ENCODE results near the gene STRADB.

STRADB gene, protein sequence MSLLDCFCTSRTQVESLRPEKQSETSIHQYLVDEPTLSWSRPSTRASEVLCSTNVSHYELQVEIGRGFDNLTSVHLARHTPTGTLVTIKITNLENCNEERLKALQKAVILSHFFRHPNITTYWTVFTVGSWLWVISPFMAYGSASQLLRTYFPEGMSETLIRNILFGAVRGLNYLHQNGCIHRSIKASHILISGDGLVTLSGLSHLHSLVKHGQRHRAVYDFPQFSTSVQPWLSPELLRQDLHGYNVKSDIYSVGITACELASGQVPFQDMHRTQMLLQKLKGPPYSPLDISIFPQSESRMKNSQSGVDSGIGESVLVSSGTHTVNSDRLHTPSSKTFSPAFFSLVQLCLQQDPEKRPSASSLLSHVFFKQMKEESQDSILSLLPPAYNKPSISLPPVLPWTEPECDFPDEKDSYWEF

DNA sequence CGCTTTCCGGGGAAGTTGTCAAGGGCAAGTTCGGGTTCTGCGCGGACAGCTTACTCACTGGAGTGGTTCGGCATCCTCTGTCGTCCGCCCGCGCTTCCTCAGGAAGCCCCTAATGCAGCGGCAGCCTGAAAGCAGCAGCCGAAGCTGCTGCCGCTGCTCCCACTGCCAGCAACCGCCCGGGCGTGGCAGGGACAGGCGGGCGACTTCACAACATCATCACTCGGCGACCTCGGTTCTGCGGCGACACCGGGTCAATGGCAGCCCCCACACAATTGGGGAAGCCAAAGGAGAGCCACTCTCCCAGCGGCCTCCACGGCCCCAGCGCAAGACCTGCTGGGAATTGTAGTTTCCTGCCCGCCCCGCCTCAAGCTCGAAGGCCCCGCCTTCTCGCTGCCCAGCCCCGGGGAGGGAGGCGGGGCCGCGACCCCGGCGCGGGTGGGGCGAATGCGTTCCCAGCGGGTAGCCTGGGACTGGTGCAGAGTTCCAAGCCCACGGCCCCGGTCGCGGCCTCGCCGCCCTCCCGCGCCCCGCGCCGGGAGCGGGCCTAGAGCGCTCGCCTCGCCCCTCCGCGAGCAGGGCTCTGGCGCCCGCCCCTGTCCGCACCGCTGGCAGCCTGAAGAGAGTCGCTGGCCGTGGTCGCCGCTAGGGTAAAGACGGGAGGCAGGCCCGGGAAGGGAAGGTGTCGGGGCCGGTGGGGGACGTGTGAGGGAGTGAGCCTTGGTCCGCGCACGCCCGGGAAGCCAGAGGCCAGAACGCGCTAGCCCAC is at the start of gene STRADB, which contains the start of gene TRAK2:
TSS of gene STRADB (plus strand) at position 449 of the 766 bp plus-strand sequence. CDS start 3,101 bp downstream, outside the sequence.
TSS of gene TRAK2 (minus strand) at position 167 of the 766 bp plus-strand sequence. CDS start 30,951 bp downstream, outside the sequence.
- TF ChIP-seq, protein P1, sequence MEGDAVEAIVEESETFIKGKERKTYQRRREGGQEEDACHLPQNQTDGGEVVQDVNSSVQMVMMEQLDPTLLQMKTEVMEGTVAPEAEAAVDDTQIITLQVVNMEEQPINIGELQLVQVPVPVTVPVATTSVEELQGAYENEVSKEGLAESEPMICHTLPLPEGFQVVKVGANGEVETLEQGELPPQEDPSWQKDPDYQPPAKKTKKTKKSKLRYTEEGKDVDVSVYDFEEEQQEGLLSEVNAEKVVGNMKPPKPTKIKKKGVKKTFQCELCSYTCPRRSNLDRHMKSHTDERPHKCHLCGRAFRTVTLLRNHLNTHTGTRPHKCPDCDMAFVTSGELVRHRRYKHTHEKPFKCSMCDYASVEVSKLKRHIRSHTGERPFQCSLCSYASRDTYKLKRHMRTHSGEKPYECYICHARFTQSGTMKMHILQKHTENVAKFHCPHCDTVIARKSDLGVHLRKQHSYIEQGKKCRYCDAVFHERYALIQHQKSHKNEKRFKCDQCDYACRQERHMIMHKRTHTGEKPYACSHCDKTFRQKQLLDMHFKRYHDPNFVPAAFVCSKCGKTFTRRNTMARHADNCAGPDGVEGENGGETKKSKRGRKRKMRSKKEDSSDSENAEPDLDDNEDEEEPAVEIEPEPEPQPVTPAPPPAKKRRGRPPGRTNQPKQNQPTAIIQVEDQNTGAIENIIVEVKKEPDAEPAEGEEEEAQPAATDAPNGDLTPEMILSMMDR (conservative IDR thresholded peaks at IDR 0.05), result peak; percentile 52

DNA sequence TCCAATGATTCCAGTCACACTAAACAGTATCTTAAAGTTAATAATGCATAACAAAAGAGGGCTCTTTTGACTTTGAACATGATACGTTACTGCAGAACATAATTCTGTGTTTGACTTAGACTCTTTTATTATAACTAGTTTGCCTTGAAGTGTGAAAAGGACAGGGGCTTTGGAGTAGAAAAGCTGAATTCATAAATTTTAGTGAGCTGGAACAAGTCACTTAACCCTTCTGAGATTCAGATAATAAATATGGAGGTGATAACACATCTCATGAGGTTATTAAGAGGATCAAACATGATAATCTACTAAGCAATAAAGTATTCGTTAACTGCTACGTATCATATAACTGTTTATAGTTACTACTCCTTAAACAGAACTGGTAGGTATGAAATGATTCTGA is 49.7 kb upstream of the STRADB start:
- TF ChIP-seq, protein P1 (conservative IDR thresholded peaks at IDR 0.05), result no peak

More for the DNA sequence above, at the start of gene STRADB, which contains the start of gene TRAK2:
- H3K27ac ChIP-seq, result peak within 1 kb of the TSS; percentile 86

DNA sequence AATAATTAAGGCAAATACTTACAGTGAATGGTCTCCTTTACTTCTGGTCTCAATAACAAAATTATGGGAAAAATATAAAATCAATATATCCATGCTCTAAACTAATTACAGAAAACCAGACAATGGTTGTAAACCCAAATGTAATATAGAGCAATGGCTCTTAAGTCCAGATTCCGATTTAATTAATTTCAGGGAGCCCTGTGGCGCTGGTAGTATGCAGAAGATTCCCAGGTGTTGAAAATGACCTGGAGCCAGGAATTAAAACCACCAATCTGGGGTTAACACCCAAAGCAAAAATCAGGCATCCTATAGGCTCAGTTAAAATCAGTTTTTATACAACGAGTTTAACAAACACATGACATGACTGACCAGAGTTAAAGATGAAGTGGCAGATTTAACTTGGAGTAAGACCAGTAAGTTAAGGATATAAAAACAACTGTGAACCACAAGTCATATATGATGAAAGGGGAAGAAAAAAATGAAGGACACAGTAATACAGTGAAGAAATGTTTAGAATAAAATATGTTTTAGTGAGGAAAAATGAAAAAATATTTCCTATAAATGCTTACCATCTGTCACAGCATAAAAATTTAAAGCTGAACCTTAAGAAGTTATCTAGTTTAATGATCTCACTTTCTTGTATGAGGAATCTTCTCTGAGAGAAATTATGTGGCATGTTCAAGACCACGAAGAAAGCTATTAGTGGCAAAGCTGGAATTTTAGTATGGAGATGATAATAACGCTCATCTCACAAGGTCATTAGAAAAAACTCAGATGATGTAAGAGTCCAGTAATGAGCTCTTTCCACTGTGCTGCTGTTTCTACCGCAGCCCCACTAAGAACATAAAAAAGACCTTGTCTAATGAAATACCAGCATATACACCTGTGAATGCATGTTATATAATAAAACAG is 48.6 kb upstream of the STRADB start:
- peak overlapping the region; percentile 88 for H3K27ac ChIP-seq
- TF ChIP-seq, protein P1 (conservative IDR thresholded peaks at IDR 0.05), result no peak

More for the DNA sequence above, 49.7 kb upstream of the STRADB start:
- peak overlapping the region; percentile 88; the same call in 1 of the 2 replicates for H3K27ac ChIP-seq

DNA sequence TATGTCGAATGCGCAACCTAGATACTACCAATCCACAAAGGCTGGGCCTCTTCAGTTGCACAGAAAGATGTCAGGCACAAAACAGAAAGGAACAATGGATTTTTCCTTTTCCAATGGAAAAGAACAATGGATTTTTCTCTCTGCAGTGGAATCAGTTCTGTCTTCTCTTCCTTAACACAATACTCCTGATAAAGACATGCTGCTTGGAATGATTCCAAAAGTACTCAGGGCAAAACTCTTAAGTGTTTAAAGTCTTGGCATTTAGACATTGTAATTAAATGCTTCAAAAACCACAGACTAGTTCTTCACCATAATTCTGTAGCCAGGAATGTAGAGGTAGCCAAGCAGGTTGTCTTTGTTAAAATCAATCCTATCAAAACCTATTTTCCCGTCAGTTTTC is 47.7 kb upstream of the STRADB start:
- TF ChIP-seq, protein P1 (conservative IDR thresholded peaks at IDR 0.05), result no peak
- peak overlapping the region; percentile 88 for H3K27ac ChIP-seq

DNA sequence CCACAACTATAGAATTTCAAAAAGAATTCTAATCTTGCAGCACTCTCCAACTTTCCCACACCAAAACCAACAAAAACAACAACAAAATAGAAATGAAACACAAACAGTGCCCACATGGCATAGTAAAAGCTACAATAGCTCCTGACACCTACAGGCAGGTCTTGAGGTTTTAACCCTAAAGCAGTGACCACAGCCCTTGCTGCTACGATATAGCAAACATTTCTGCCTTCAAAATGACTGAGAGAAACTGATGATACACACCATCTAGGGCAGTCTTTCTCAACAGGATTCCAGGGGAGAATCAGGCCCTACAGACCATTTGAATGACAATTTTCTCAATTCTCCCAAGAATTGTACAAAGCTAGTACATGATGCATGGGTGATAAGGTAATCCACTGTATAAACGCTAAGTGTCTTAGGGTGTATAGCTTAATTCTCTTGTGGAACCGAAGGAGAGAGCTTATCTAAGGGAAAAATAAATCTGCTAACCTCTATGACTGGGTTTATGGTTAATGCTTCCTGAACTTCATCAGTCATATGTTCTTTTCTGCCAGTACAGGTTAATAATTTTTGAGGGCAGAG is 46.8 kb upstream of the STRADB start:
- peak overlapping the region; percentile 88 for H3K27ac ChIP-seq
- TF ChIP-seq, protein P1 (conservative IDR thresholded peaks at IDR 0.05), result no peak

DNA sequence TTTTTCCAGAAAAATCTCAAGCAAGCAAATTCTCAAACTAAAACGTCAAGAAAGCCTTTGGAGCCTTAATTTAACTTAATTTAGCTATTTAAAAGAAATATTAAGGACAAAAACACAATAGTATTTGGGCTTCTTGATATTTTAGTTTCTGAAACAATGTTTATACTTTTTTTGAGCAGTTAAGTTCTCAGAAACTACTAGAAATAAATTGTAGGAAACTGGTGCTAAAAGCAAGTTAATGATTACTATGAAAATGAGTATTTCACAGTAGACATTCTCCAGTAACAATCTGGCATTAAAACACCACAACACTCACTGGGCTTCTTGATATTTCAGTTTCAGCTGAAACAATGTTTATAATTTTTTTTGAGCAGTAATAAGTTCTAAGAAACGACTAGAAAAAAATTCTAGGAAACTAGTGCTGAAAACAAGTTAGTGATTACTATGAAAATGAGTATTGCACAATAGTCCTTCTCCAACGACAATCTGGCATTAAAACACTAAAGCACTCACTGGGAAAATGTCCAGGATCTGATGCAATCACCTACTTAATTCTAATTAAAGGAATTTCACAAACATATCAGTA is 45.4 kb upstream of the STRADB start:
- H3K27ac ChIP-seq, result peak overlapping the region; percentile 88
- TF ChIP-seq, protein P1 (conservative IDR thresholded peaks at IDR 0.05), result no peak
